A673 (cell line): ENCODE results near the gene GCNT3. TPM values are rescaled to one million over a fixed set of nuclear protein-coding genes. Genes with fewer than 3 reads are reported as not detected.

ENCODE experiments used
- BruUV-seq: library from RNA; stranded (reverse); fragments of 400-500 nt; replicated peaks from 2 replicates; lab custom pipeline; 2021; lab: Mats Ljungman, UMichigan
- CTCF ChIA-PET: fragments of 300-600 bp; sonication (Branson Sonifier 250); formaldehyde crosslinking; loops from one replicate; lab custom pipeline; 2022; ENCODE audit warnings: antibody characterized with exemption; lab: Charles Lee
- POLR2A ChIA-PET: fragments of 300-600 bp; sonication (Branson Sonifier 250); formaldehyde crosslinking; loops from one replicate; lab custom pipeline; 2022; ENCODE audit warnings: antibody characterized with exemption; ENCODE audit not compliant: low non-redundant PET; lab: Charles Lee
- DNase-seq: peaks from one replicate; pipeline ENCODE4 v3.0.0-alpha.2; 2015; ENCODE audit warnings: low spot score
- H3K27ac ChIP-seq: fragments of 200-600 bp; sonication (generic); 2 replicates; pipeline ENCODE4 v1.5.1; 2016; ENCODE audit warnings: mixed run types, low read depth, mild to moderate bottlenecking, mixed read lengths, antibody characterized with exemption, low read length; ENCODE audit not compliant: poor library complexity, severe bottlenecking
- H3K27me3 ChIP-seq: fragments of 200-600 bp; sonication (generic); replicated peaks from 2 replicates; pipeline ENCODE4 v1.6.1; 2017; ENCODE audit warnings: mixed run types, low read depth, mild to moderate bottlenecking, mixed read lengths, antibody characterized with exemption, low read length; ENCODE audit not compliant: insufficient read depth, poor library complexity
- H3K36me3 ChIP-seq: fragments of 200-600 bp; sonication (generic); 2 replicates; pipeline ENCODE4 v1.6.1; 2016; ENCODE audit warnings: mixed run types, mild to moderate bottlenecking, mixed read lengths, antibody characterized with exemption, low read length; ENCODE audit not compliant: insufficient read depth, poor library complexity, severe bottlenecking
- H3K4me1 ChIP-seq: fragments of 200-600 bp; sonication (generic); 2 replicates; pipeline ENCODE4 v1.6.1; 2017; ENCODE audit warnings: mixed run types, mild to moderate bottlenecking, mixed read lengths, antibody characterized with exemption, low read length; ENCODE audit not compliant: insufficient read depth, poor library complexity, severe bottlenecking
- H3K4me3 ChIP-seq: fragments of 200-600 bp; sonication (generic); 2 replicates; pipeline ENCODE4 v1.5.1; 2016; ENCODE audit warnings: low read depth, mixed run types, mild to moderate bottlenecking, mixed read lengths, low read length; ENCODE audit not compliant: poor library complexity, severe bottlenecking
- H3K9me3 ChIP-seq: fragments of 200-600 bp; sonication (generic); 2 replicates; pipeline ENCODE4 v1.6.1; 2016; ENCODE audit warnings: mixed run types, low read depth, mild to moderate bottlenecking, mixed read lengths, antibody characterized with exemption, low read length; ENCODE audit not compliant: poor library complexity, severe bottlenecking
- EZH2 ChIP-seq: fragments of 200-600 bp; sonication (generic); IDR thresholded peaks from 2 replicates; pipeline ENCODE4 v1.6.1; 2017; ENCODE audit warnings: borderline replicate concordance, low read depth, mild to moderate bottlenecking, mixed read lengths, antibody characterized with exemption, low read length; ENCODE audit not compliant: poor library complexity, severe bottlenecking
- intact Hi-C: fragments of 100-400 bp; cut with micrococcal nuclease; formaldehyde crosslinking; loops from one replicate; pipeline ENCODE4 v1.10.0; 2022; ENCODE audit not compliant: unreplicated experiment
- total RNA-seq: library from RNA; stranded (reverse); gene quantifications from 2 replicates; pipeline ENCODE4 v1.2.3, GENCODE V29; 2021
- TF ChIP-seq, protein P1 (sequence below): fragments of 300-800, 200-600 bp; sonication (generic); conservative IDR thresholded peaks from 2 replicates; pipeline ENCODE4 v1.5.1; 2017; ENCODE audit warnings: low read depth, mild to moderate bottlenecking, antibody characterized with exemption, low read length, moderate library complexity, mixed read lengths

Gene GCNT3
- total RNA-seq, 1 experiment from 2014 or later, result not detected

DNA sequence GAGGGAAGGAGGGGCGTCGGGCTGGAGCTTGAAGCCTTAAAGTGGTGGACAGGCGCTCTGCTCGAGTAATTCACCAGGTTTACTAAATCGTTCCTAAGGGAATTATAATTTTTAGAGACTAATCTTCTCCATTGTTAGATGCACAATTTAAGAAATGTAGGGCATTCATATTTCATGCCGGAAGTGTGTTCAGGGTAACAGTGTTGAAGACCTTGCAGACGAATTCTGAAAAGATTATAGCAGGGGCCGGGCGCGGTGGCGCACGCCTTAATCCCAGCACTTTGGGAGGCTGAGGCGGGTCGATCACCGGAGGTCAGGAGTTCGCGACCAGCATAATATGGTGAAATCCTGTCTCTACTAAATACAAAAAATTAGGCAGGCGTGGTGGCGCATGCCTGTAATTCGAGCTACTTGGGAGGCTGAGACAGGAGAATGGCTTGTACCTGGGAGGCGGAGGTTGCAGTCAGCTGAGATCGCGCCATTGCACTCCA is 46.1 kb downstream of the GCNT3 start:
- TF ChIP-seq EZH2, result no peak
- TF ChIP-seq, protein P1, sequence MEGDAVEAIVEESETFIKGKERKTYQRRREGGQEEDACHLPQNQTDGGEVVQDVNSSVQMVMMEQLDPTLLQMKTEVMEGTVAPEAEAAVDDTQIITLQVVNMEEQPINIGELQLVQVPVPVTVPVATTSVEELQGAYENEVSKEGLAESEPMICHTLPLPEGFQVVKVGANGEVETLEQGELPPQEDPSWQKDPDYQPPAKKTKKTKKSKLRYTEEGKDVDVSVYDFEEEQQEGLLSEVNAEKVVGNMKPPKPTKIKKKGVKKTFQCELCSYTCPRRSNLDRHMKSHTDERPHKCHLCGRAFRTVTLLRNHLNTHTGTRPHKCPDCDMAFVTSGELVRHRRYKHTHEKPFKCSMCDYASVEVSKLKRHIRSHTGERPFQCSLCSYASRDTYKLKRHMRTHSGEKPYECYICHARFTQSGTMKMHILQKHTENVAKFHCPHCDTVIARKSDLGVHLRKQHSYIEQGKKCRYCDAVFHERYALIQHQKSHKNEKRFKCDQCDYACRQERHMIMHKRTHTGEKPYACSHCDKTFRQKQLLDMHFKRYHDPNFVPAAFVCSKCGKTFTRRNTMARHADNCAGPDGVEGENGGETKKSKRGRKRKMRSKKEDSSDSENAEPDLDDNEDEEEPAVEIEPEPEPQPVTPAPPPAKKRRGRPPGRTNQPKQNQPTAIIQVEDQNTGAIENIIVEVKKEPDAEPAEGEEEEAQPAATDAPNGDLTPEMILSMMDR, result no peak
- H3K36me3 ChIP-seq, result peaks cover 9% of the 10 kb centered on the region
- ChIA-PET CTCF (interaction anchor here (0.7 to 0.8 kb wide), 2 partner anchors 125 to 567 kb away, joined by 3 to 5 read pairs; no protein-coding TSS in a partner anchor), POLR2A (interaction anchor here (0.7 kb wide), 1 partner anchor 767 kb away, joined by 3 read pairs; no protein-coding TSS in a partner anchor)
- no peak for DNase-seq
- peak overlapping the region; percentile 71 for H3K4me3 ChIP-seq
- H3K27ac ChIP-seq, result peak overlapping the region; percentile 85
- intact Hi-C loops, result no loop called here
- no TSS peak for BruUV-seq
- no peaks in the 10 kb centered on the region for H3K27me3 ChIP-seq
- H3K4me1 ChIP-seq, result no peaks in the 10 kb centered on the region
- no peaks in the 10 kb centered on the region for H3K9me3 ChIP-seq

DNA sequence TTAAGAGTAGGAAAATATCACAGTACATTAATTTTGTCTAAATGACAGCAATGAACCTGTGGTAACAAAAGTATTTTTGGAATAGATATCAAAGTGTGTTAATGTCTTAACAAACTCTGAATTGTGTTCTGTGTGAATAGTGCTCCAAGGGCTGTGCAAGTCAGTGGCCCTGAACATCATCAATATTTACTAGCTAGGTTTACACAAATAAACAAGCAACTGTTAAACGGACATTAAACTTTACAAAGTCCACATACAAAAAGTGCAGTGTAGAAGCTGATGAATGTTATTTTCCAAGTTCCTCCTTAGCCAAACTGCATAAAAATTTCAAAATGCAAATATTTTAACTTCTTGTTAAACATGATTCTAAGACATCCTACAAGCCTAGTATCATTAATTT is 47.8 kb downstream of the GCNT3 start:
- Histone ChIP-seq H3K27me3 (no peaks in the 10 kb centered on the region), H3K4me1 (no peaks in the 10 kb centered on the region), H3K27ac (no peak overlapping the region), H3K36me3 (peaks cover 15% of the 10 kb centered on the region), H3K4me3 (no peak overlapping the region), H3K9me3 (no peaks in the 10 kb centered on the region)
- CTCF ChIA-PET, result no interaction called here
- BruUV-seq, result no TSS peak
- intact Hi-C loops, result no loop called here
- TF ChIP-seq EZH2, result no peak
- TF ChIP-seq, protein P1, result no peak
- DNase-seq, result no peak
- POLR2A ChIA-PET, result no interaction called here

DNA sequence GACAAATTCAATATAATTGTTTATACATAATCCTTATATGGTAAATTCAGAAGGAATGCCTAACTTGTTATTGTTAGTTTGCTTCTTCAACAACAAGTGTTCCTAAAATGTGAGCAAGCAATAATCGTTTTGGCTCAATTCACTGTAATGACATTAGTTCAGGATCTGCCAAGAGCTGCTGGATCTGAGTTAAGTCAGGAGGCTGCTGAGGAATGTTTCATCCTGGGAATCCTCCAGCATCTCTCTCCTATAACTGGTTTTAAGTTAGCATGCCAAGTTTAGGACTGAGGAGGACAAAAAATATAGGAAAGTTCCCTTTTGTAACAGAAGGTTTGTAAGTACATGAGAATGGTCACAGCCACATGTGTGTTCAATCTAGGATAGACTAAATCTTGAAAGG is 50.7 kb downstream of the GCNT3 start:
- H3K36me3 ChIP-seq, result peaks cover 28% of the 10 kb centered on the region
- no peak for DNase-seq
- POLR2A ChIA-PET, result no interaction called here
- TF ChIP-seq, protein P1, result no peak
- TF ChIP-seq EZH2, result no peak
- intact Hi-C loops, result no loop called here
- no peaks in the 10 kb centered on the region for H3K27me3 ChIP-seq
- H3K9me3 ChIP-seq, result no peaks in the 10 kb centered on the region
- BruUV-seq, result no TSS peak
- CTCF ChIA-PET, result no interaction called here
- H3K4me3 ChIP-seq, result no peak overlapping the region
- H3K4me1 ChIP-seq, result no peaks in the 10 kb centered on the region
- H3K27ac ChIP-seq, result no peak overlapping the region
